ENCODE measurements around the gene SETD1B.
A peak's percentile ranks its signal among the peaks of the same experiment; 100 is the strongest.
"Not testable (repeated sequence)": the region's sequence is repeated elsewhere in the genome, so short reads cannot be mapped to it uniquely, and the experiment has no call there.

The SETD1B gene

GRCh38 chr12:121858662-121859572 is 55.1 kb downstream of the SETD1B start, which contains the start of gene HPD:
TSS of gene HPD (minus strand) at chr12:121858859. CDS start at chr12:121858823, 36 bp downstream.
- DNase-seq, result peak; percentile 78

GRCh38 chr12:121860257-121860656 is 56.4 kb downstream of the SETD1B start:
- DNase-seq, result no peak

- DNase-seq, result not testable (repeated sequence)
Observed at GRCh38 chr12:121860699-121861098, 56.9 kb downstream of the SETD1B start.

- peak; percentile 19 for DNase-seq
Observed at GRCh38 chr12:121861636-121862254, 57.9 kb downstream of the SETD1B start.

- DNase-seq, result peak; percentile 23
Observed at GRCh38 chr12:121866331-121866730, 62.5 kb downstream of the SETD1B start.

- not testable (repeated sequence) for DNase-seq
Observed at GRCh38 chr12:121869229-121869628, 65.4 kb downstream of the SETD1B start.

GRCh38 chr12:121871467-121871866 is 67.7 kb downstream of the SETD1B start:
- no peak for DNase-seq

GRCh38 chr12:121872546-121873215 is 68.9 kb downstream of the SETD1B start:
- DNase-seq, result peak; percentile 92

GRCh38 chr12:121873216-121873569 is 69.4 kb downstream of the SETD1B start:
- DNase-seq, result no peak

- DNase-seq, result no peak
Observed at GRCh38 chr12:121874071-121874470, 70.3 kb downstream of the SETD1B start.

- DNase-seq, result no peak
Observed at GRCh38 chr12:121875582-121875981, 71.8 kb downstream of the SETD1B start.

GRCh38 chr12:121876080-121876447 is 72.3 kb downstream of the SETD1B start:
- DNase-seq, result not testable (repeated sequence)

All from fibroblast of skin of right quadriceps (primary cell).